ENCODE results near the gene CCDC63.

DNA sequence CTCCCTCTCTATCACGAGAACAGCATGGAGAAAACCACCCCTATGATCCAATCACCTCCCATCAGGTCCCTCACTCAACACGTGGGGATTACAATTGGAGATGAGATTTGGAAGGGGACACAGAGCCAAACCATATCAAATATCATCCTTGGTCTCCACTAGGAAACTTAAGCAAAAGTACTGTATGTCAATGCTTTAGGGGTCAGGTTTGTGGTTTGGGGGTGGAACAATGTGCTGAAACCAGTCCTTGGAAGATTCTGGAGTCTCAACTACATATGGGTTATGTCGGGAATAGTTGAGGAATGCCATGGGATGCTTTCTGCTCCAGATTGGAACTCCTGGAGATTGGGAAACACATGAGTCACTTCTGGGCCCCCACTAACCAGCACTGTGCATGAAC is 48.3 kb upstream of the CCDC63 start:
- TF ChIP-seq, protein P1, sequence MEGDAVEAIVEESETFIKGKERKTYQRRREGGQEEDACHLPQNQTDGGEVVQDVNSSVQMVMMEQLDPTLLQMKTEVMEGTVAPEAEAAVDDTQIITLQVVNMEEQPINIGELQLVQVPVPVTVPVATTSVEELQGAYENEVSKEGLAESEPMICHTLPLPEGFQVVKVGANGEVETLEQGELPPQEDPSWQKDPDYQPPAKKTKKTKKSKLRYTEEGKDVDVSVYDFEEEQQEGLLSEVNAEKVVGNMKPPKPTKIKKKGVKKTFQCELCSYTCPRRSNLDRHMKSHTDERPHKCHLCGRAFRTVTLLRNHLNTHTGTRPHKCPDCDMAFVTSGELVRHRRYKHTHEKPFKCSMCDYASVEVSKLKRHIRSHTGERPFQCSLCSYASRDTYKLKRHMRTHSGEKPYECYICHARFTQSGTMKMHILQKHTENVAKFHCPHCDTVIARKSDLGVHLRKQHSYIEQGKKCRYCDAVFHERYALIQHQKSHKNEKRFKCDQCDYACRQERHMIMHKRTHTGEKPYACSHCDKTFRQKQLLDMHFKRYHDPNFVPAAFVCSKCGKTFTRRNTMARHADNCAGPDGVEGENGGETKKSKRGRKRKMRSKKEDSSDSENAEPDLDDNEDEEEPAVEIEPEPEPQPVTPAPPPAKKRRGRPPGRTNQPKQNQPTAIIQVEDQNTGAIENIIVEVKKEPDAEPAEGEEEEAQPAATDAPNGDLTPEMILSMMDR (conservative IDR thresholded peaks at IDR 0.05 in 1 of 2, IDR thresholded peaks at IDR 0.05 in 1 of 2; ENCODE audit: low read depth in 1 of 2, low read length in 2 of 2) = no peak
- no peak for TF ChIP-seq EZH2 (IDR thresholded peaks at IDR 0.05; ENCODE audit: low read length, missing control alignments)

All from fibroblast of lung (primary cell).